DMS53 treated with DMSO at 0.1 percent for 48 hours (cell line): ENCODE measurements around the gene ACKR3.

ENCODE experiments used
- DNase-seq: peaks from one replicate; lab custom pipeline; 2025; ENCODE audit not compliant: unreplicated experiment; lab: John Stamatoyannopoulos, UW

Gene ACKR3

DNA sequence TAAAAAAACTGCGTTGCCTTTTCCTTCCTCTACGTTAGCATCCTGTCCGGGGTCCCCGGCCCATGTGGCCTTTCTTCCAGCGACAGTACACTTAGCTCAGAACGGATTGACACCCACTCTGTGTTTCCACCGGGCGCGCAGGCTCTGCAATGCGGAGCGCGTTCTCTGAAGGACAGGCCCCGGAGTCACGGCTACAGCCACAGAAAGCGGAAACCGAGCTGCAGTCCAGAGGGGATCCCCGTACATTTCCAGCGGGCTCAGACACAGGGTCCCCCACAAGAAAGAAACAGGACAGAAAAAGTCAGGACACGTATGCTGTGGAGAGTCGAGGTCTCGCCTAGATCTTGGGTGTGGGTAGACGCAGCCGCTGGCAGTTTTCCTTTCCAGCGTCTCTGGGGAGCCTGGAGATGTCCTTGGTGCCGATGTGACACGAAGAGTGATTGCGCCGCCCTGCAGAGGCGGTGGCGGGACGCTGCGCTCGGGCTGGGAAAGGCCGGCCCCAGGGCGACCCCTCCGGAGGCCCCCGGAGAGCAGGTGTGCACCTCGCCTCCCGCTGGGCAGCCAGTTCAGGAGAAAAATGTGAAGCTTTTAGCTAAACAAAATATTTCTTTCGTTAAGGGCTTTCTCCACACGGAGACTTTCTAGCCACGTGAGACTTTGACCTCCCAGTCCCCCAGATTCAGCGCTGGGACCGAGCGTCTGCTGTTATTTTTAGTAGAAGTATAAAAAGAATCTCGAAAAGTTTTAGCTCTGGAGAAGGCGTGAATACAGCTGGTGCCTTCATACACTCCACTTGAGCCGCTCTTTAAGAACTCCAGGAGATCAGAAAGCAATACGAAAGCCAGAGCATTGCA lies 1.3 kb upstream of the ACKR3 start:
- DNase-seq = peak; percentile 46

DNA sequence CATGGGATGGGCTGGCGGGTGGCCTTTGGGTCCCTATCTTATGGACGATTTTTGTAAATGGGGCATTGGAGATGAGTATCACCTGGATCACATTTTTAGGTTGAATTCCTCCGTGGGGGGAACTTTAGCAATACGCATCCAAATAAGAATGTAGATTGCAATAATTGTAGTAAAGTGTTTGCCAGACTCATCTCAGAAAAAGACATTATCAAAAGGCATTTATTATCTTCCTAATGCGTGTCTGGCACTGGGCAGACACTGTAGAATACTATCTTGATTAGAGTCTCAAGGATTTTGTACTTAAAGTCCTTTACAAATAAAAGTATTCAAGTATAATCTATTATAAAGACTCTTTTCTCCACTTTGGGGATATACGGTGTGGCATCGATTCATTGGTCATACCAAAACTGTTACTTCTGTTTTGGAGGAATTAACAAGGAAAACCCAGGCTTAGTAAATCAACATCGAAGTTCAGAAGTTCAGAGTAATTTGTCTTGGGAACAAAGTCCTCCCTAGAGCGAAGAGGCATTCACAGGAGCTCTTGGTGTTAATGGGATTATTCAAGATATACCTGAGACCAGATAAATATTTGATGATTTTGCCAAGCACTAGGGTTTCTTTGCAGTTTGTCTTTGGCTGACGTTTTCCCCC lies 578 bp upstream of the ACKR3 start:
- DNase-seq = no peak

DNA sequence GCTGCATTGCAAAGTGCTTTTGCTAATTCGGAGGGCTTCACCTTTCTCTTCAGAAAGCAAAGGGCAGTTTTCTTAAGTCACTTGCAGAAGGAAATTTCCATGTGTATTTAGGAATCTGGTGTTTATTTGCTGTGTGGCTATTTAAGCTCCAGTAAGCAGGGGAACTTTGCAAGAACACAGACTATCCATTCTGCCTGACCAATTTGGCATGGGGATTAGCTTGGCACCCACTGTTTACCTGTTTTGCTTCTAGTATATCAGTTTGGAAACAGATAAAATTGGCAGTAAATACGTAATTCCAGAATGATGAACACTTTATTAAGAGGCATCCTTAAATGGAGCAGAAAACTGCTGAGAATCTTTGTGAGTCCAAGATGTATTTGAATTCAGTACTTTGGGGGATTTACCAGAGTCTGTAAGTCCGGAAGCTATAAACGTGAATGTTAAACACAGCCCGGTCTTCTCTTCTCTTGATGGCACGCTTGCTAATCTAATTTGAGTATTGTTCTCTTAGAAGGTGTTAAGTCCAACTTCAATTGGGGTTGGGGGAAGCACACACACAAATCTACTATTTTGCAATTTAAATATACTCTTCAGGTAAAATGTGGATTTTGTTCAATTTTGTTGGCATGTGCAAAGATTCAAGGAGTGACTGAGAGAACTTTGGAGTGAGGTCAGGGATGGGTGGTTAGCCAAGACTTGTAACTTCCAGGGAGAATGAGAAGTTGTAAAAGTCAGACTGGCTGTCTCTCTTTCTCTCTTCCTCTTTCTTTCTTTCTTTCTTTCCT lies 650 bp downstream of the ACKR3 start:
- DNase-seq = no peak

DNA sequence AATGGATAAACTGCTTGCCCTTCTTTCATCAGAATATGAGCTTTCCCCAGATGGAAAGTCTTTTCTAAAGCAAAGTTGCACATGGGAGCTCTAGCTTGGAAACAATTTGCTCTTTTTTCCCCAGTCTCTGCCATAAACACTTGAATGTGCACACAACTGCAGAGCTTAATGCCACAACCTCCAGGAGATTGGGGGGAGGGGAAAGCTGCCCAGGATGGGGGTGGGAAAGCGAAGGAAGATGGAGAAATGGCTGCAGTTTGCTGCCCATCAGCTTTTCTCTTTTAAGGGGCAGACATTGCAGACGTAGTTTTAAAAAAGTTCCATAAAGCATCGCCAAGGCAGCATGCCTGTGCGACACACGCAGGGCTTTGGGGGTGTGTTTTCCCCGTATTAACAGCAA lies 1.5 kb downstream of the ACKR3 start:
- DNase-seq = no peak

DNA sequence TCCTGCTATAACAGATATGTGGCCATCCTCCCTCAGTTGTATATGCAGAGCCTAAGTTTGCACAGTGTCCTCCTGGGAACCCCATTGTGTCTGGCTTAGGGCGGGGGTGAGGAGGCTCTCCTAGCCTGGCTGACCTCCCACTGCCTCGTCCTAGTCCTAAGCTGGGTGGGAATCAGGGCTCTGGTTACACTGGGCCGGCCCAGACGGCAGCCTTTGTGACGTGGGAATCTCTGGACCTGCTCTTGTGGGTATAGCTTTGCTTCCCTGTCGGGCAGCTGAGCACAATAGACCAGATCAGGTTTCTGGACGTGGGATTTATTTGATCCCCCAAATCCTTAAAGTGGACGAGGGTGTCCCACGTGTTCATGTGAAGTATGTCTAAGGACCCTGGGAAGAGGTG lies 2.9 kb downstream of the ACKR3 start:
- DNase-seq = no peak

DNA sequence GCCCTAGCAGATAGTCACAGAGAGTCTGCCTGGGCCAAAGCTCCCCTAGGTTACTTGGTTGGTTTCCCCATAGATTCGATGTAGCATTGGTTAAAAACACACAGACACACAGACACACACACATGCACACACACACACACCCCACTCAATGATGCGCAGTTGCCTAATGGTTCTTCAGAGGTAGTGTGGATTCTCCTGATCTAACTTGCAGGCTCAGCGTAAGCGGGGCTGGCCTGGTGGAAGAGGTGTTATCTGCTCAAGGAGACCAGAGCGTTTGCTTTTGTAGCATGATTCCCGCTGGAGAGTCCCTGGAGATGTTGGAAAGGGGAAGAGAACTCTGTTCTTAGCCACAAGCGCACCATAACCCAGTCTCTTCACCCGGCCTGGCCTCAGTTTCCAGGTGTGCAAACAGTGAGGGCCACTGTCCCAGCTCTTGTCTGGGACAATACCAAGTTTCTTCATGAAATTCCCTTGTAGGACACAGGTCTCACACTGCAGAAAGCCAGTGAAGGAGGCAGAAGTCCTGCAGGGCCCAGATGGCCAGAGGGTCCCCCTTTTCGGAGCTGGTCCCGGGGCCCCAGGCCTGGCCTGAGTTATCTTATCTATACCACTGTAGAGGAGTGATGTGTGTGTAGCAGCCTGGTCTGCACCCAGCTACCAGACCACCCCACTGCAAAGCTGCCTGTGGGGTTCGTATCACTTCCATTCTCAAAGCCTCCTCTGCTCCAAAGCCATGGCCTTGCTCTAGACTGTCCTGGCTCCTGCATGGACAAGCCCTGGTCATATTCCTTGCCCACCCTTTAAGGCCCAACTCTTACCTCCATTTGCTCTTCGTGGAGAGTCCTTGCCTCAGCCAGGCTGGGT lies 3.7 kb downstream of the ACKR3 start:
- DNase-seq = no peak

DNA sequence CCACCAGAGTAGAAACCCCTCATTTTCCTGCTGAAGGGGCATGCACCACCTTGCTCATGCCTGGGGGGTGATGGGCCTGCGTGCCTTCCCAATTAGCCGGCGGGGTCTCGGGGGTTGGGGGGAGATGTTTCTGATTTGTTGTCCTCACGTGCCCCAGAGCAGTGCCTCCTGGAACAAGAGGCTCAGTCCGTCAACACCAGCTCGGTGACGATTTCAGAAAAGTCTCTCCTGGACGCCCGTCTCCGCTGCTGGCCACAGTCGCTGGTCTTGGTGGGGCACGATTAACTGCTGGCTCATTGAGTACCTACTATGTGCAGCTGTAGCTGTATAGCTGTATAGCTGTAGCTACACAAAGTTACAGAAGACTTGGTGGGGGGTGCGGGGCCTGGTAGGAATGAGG lies 4.4 kb downstream of the ACKR3 start:
- no peak for DNase-seq

DNA sequence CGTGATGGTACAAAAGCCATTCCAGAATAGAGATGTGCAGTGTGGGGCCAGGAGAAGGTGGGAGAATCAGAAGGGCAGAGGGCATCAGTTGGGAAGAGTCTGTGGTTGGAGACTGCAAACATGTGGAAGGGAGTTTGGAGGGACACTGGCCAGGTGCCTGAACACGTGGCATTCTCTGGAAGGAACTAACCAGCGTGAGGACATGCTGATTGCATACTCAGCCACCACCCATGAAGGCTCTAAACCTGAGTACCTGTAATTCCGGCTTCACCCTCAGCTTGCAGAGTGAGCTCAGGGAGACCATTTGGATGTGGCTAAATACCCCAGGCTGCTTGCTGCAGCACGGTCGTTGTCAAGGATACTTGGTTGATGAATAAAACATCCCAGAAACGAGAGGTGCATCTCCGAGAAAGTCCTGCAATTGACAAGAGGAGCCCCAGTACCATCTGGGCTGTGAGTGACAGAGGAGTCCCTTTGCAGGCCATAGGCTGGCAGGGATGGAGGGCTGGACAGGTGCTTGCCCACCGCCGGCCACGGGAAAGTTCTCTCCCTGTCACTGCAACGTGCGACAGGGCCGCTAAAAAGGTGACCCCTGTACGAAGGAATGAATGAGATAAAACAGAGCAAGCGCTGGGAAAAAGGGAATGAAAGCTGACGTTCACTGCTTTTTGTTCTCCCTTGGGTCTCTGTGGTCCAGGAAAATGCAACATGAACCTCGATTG lies 5.0 kb downstream of the ACKR3 start:
- DNase-seq = no peak

DNA sequence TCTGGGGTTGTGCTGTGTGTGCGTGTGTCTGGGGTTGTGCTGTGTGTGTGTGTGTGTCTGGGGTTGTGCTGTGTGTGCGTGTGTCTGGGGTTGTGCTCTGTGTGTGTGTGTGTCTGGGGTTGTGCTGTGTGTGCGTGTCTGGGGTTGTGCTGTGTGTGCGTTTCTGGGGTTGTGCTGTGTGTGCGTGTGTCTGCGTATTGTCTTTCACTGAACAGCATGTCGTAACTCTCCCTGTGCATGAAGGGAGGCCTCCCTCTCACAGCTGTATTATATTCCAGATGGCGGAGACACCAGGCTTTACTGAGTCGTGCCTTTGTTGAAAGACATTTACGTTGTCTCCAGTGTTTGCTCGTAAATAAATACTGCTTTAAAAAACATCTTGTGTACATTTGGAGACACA lies 5.9 kb downstream of the ACKR3 start:
- no peak for DNase-seq

DNA sequence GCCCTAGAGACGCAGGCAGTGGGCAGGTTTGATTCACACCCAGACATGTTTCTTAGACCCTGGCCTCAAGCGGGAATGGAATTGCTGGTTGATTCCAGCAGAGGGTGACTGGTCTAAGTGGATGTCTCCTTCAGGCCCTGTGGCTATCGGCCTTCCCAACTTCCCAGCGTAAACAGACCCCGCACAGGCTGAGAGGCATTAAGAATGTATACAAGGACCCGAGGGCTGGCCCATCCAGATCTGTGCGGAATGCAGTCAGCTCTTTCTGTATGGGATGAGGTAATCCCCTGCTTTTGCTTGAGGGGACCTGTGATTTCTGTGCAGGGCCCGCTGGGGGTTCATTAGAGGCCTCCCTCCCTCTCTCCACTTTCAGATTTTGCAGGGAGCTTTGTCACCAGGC lies 6.5 kb downstream of the ACKR3 start:
- DNase-seq = no peak

DNA sequence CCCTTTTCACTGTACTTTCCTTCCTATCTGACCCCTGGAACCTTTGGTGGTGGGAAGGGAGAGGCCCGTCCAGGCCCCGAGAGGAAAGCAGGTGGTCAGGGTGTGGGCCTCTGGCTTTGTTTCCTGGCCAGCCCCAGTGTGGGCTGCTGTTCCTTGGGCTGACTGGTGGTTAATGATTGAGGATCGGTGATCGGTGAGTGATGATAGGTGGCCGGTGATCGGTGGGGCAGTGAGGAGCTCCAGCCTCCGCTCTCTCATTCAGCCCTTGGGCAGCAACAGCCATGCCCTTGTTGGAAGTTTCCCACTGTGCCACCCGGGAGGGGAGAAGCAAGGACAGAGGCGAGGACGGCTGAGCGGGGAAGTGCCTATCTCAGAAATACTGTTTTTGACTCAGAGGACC lies 7.3 kb downstream of the ACKR3 start:
- DNase-seq = no peak

DNA sequence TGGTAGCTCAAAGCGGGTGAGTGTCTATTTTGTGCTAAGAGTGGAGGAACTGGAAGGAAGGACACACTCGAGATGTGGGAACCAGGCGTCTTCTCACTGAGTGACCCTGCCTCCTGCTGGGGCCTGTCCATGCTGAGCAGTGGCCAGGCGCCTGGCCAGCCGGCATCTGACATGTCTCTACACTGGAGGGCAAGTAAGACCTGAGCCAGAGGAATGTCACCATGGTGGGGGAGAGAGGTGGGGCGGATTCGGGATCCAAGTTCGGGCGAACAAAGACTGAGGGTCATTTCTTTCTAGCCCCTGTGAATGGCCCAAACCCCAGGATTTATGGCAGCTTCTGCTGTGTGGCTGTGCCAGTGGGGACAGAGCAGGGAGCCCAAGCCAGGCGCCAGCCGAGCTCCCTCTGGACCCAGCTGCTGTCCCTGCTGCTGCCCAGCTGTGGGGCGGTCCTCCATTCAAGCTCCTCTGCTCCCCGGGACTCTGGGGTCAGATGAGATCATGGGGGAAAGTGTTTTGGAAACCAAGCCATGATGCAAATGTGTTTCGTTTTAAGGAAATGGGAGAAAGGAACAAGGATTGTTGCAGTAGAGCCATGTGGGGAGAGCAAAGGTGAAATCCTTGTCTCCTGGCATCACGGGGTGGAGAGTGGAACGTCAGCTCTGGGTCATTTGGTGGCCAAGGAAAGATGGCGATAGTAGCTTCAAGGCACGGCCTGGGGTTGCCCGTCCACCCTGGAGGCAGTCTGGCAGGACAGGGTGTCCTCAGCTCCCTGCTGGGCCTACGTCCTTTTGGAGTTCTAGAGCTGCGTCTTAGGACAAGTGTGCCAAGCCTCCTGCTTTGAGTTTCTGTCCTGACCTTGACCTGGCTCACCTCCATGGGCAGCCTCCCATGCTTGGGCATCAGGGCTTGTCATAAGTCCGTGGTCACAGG lies 8.1 kb downstream of the ACKR3 start:
- DNase-seq = no peak

DNA sequence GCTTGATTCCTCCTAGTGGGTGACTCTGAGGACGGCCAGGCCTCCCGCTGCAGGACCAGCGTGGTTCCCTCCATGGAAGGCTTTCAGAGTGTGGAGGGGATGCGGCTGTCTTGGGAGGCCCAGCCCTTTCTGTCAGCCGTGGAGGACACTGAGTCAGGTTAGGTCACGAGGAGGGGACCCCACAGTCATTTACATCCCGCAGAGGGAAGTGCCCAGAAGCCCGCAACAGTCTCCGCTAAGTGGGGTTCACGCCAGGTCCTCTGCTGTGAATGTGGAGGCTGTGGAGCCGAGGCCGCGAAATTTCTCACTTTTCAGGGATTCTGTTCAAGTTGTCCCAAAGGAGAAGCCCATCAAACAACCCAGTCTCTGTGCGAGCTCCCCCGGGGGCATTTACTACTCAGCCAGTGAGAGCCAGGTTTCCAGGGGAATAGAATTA lies 8.8 kb downstream of the ACKR3 start:
- no peak for DNase-seq

DNA sequence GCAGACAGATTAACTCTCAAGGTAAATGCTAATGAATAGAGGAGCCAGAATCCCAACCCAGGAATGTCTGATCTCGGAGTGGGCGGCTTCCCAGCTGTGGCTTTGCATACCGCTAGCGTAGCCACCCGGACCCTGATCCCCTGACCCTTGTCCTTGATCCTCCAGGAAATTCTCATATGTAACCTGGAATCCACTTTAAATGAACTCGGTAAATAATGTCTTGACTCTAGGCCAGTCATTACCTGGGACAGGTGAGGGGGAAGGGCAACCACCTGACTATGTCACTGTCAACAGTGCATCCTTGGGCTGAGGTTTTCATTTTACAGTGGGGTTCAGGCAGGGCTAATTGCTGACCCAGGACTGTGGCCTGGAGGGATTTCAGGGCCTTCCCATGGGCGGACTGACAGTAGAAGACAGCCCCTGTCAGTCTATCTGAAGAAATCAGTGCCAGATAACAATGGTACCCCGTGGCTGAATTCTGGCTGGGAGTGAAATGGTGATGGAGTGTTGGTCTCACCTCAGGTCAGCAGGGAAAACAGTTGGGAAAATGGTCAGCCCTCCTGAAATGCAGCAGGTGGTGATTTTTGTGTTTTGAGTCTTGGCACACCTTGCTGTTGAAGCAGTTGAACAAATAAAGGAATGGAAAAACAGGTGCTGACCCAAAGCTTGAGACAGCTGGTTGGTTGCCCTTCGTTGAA lies 9.6 kb downstream of the ACKR3 start:
- DNase-seq = peak; percentile 42

DNA sequence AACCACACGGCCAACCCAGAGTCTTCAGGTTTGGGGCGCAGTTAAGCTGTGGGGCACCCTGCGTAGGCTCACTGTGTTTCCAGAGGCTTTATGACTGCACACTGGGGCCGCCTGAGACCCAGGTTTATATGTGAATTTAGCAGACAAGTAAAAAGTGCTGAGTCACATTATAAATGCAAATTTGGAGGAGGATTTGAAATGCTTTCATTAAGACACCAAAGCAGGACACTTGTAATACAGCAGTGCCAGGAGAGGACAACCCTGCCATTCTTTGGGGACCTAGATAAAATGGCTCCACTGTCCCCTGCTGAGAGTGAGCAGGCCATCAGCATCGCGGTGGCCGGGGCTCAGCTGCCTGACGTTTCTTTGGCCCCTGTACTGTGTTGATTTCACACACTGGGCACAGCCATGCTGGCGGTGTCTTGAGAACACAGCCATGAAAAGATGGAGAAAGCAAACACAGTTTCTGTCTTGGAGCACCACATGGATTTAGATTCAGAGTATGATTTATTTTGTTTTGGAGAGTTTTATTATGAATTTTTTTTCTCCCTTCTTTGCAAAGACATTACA lies 10.2 kb downstream of the ACKR3 start:
- no peak for DNase-seq

DNA sequence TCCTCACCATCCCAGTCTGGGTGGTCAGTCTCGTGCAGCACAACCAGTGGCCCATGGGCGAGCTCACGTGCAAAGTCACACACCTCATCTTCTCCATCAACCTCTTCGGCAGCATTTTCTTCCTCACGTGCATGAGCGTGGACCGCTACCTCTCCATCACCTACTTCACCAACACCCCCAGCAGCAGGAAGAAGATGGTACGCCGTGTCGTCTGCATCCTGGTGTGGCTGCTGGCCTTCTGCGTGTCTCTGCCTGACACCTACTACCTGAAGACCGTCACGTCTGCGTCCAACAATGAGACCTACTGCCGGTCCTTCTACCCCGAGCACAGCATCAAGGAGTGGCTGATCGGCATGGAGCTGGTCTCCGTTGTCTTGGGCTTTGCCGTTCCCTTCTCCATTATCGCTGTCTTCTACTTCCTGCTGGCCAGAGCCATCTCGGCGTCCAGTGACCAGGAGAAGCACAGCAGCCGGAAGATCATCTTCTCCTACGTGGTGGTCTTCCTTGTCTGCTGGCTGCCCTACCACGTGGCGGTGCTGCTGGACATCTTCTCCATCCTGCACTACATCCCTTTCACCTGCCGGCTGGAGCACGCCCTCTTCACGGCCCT lies 11.2 kb downstream of the ACKR3 start:
- DNase-seq = no peak

DNA sequence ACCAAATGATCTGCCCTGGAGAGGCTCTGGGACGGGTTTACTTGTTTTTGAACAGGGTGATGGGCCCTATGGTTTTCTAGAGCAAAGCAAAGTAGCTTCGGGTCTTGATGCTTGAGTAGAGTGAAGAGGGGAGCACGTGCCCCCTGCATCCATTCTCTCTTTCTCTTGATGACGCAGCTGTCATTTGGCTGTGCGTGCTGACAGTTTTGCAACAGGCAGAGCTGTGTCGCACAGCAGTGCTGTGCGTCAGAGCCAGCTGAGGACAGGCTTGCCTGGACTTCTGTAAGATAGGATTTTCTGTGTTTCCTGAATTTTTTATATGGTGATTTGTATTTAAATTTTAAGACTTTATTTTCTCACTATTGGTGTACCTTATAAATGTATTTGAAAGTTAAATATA lies 11.9 kb downstream of the ACKR3 start:
- DNase-seq = no peak

DNA sequence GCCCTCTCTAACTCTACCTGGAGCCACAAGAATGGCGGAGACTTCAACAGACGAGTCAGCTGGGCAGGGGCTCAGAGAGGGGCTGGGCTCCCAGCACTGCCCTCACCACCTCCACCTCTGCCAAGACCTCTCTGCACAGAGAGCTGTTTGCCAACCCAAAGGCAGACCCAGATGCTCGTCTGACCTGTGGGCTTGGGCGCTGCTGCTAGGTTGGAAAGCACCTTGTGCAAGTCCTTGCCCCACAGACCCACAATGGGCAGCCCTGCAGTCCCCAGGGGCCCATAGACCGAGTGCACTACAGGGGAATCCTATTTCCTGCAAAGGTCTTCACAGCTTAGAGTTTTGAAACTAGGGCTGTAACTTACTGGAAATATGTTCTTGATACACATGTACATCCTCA lies 13.3 kb downstream of the ACKR3 start:
- DNase-seq = no peak
